ENCODE results near the gene C14orf180.
"Not testable (repeated sequence)": the region's sequence is repeated elsewhere in the genome, so short reads cannot be mapped to it uniquely, and the experiment has no call there.

GRCh38 chr14:104636846-104637545 is 57.4 kb downstream of the C14orf180 start:
- TF ChIP-seq CTCF (conservative IDR thresholded peaks at IDR 0.05); EZH2 (IDR thresholded peaks at IDR 0.05; ENCODE audit: low read depth): not testable (repeated sequence)
